H9 (cell line): ENCODE results near the gene CCDC34. TPM values are rescaled to one million over a fixed set of nuclear protein-coding genes. Genes with fewer than 3 reads are reported as not detected.

Experiments
- DNase-seq: peaks from one replicate; pipeline ENCODE4 v3.0.0-alpha.2; 2017
- H2AFZ ChIP-seq: one replicate; pipeline ENCODE4 v1.6.1; 2013; ENCODE audit warnings: mild to moderate bottlenecking, low read length, control low read depth, moderate library complexity
- H2AK5ac ChIP-seq: 2 replicates; pipeline ENCODE4 v1.6.1; 2013; ENCODE audit warnings: low read length, control low read depth, mixed read lengths; ENCODE audit not compliant: insufficient read length
- H2BK120ac ChIP-seq: one replicate; pipeline ENCODE4 v1.6.1; 2013; ENCODE audit warnings: low read depth, mild to moderate bottlenecking, low read length, control low read depth, inconsistent platforms; ENCODE audit not compliant: poor library complexity, severe bottlenecking
- H2BK12ac ChIP-seq: 2 replicates; pipeline ENCODE4 v1.6.1; 2013; ENCODE audit warnings: low read length, control low read depth, mixed read lengths, low read depth; ENCODE audit not compliant: insufficient read length
- H2BK15ac ChIP-seq: 2 replicates; pipeline ENCODE4 v1.6.1; 2013; ENCODE audit warnings: low read depth, low read length, control low read depth
- H2BK20ac ChIP-seq: one replicate; pipeline ENCODE4 v1.6.1; 2013; ENCODE audit warnings: low read depth, mild to moderate bottlenecking, low read length, control low read depth, inconsistent platforms; ENCODE audit not compliant: poor library complexity, severe bottlenecking
- H2BK5ac ChIP-seq: 2 replicates; pipeline ENCODE4 v1.6.1; 2013; ENCODE audit warnings: low read length, control low read depth, mixed read lengths; ENCODE audit not compliant: insufficient read length
- H3K14ac ChIP-seq: 2 replicates; pipeline ENCODE4 v1.6.1; 2013; ENCODE audit warnings: low read length, control low read depth; ENCODE audit not compliant: insufficient read depth
- H3K18ac ChIP-seq: 2 replicates; pipeline ENCODE4 v1.6.1; 2013; ENCODE audit warnings: low read depth, mild to moderate bottlenecking, mixed read lengths, low read length, control low read depth; ENCODE audit not compliant: insufficient read length
- H3K23ac ChIP-seq: 2 replicates; pipeline ENCODE4 v1.6.1; 2013; ENCODE audit warnings: low read length, control low read depth, mixed read lengths, low read depth; ENCODE audit not compliant: insufficient read length
- H3K23me2 ChIP-seq: 2 replicates; pipeline ENCODE4 v1.6.1; 2013; ENCODE audit warnings: low read depth, mild to moderate bottlenecking, mixed read lengths, low read length, control low read depth; ENCODE audit not compliant: insufficient read length, poor library complexity, severe bottlenecking
- H3K27ac ChIP-seq: 2 replicates; pipeline ENCODE4 v1.5.1; 2013; ENCODE audit warnings: low read length, control low read depth, mixed read lengths, low read depth; ENCODE audit not compliant: insufficient read length
- H3K27me3 ChIP-seq: 2 replicates; pipeline ENCODE4 v1.6.1; 2013; ENCODE audit warnings: low read length, control low read depth, inconsistent platforms; ENCODE audit not compliant: insufficient read depth
- H3K4ac ChIP-seq: 2 replicates; pipeline ENCODE4 v1.6.1; 2013; ENCODE audit warnings: low read depth, mild to moderate bottlenecking, control low read depth, inconsistent platforms, low read length, moderate library complexity
- H3K4me1 ChIP-seq: 2 replicates; pipeline ENCODE4 v1.6.1; 2013; ENCODE audit warnings: low read length, control low read depth, inconsistent platforms; ENCODE audit not compliant: insufficient read depth
- H3K4me2 ChIP-seq: 2 replicates; pipeline ENCODE4 v1.6.1; 2013; ENCODE audit warnings: low read length, control low read depth, mixed read lengths; ENCODE audit not compliant: insufficient read length, insufficient read depth
- H3K56ac ChIP-seq: 2 replicates; pipeline ENCODE4 v1.6.1; 2013; ENCODE audit warnings: low read depth, mild to moderate bottlenecking, mixed read lengths, low read length, control low read depth; ENCODE audit not compliant: insufficient read length
- H3K79me1 ChIP-seq: 2 replicates; pipeline ENCODE4 v1.6.1; 2013; ENCODE audit warnings: low read depth, mild to moderate bottlenecking, moderate library complexity, low read length, control low read depth, inconsistent platforms; ENCODE audit not compliant: insufficient read depth, poor library complexity, severe bottlenecking
- H3K79me2 ChIP-seq: 2 replicates; pipeline ENCODE4 v1.6.1; 2013; ENCODE audit warnings: low read length, control low read depth, inconsistent platforms; ENCODE audit not compliant: insufficient read depth
- H3K9ac ChIP-seq: 2 replicates; pipeline ENCODE4 v1.6.1; 2013; ENCODE audit warnings: low read length, control low read depth, mixed read lengths; ENCODE audit not compliant: insufficient read length; ENCODE audit errors: extremely low read depth
- H3K9me3 ChIP-seq: one replicate; pipeline ENCODE4 v1.6.1; 2013; ENCODE audit warnings: low read depth, low read length, inconsistent platforms; ENCODE audit not compliant: control insufficient read depth
- H3T11ph ChIP-seq: one replicate; pipeline ENCODE4 v1.6.1; 2013; ENCODE audit warnings: mild to moderate bottlenecking, low read length, control low read depth, inconsistent platforms
- H4K20me1 ChIP-seq: one replicate; pipeline ENCODE4 v1.6.1; 2013; ENCODE audit not compliant: control insufficient read depth, insufficient read length, insufficient read depth
- H4K5ac ChIP-seq: 2 replicates; pipeline ENCODE4 v1.6.1; 2013; ENCODE audit warnings: low read depth, mild to moderate bottlenecking, mixed read lengths, low read length, control low read depth; ENCODE audit not compliant: insufficient read length
- H4K8ac ChIP-seq: replicated peaks from 2 replicates; pipeline ENCODE4 v1.6.1; 2013; ENCODE audit warnings: low read length, control low read depth, mixed read lengths, low read depth; ENCODE audit not compliant: insufficient read length
- H4K91ac ChIP-seq: 2 replicates; pipeline ENCODE4 v1.6.1; 2013; ENCODE audit warnings: low read depth, mild to moderate bottlenecking, moderate library complexity, mixed read lengths, low read length, control low read depth; ENCODE audit not compliant: insufficient read length
- H3K27ac Mint-ChIP-seq, 3 experiments: 2 replicates in 2 of 3; 3 replicates in 1 of 3; pipeline ENCODE4 v1.8.0; 2020 to 2021; ENCODE audit warnings: mixed read lengths in 3 of 3, mild to moderate bottlenecking in 1 of 3, moderate library complexity in 1 of 3
- H3K27me3 Mint-ChIP-seq: 2 replicates; pipeline ENCODE4 v1.8.0; 2021; ENCODE audit warnings: low read depth, mild to moderate bottlenecking, moderate library complexity, mixed read lengths
- H3K36me3 Mint-ChIP-seq, 3 experiments: 2 replicates in 2 of 3; 3 replicates in 1 of 3; pipeline ENCODE4 v1.8.0; 2020 to 2021; ENCODE audit warnings: low read depth in 3 of 3, mixed read lengths in 3 of 3; ENCODE audit not compliant: insufficient read depth in 1 of 3
- H3K4me1 Mint-ChIP-seq, 2 experiments: 2 replicates each; pipeline ENCODE4 v1.8.0; 2020; ENCODE audit warnings: mixed read lengths in 2 of 2
- H3K4me3 Mint-ChIP-seq, 2 experiments: 2 replicates in 1 of 2; 3 replicates in 1 of 2; pipeline ENCODE4 v1.8.0; 2020 to 2021; ENCODE audit warnings: mild to moderate bottlenecking in 2 of 2, mixed read lengths in 2 of 2, moderate library complexity in 1 of 2
- H3K9me3 Mint-ChIP-seq, 2 experiments: 2 replicates in 1 of 2; 3 replicates in 1 of 2; pipeline ENCODE4 v1.8.0; 2020; ENCODE audit warnings: mild to moderate bottlenecking in 2 of 2, mixed read lengths in 2 of 2, moderate library complexity in 1 of 2
- CTCF ChIP-seq: fragments of 200-600 bp; sonication (generic); conservative IDR thresholded peaks from 3 replicates; pipeline ENCODE4 v1.8.0; 2021; ENCODE audit warnings: antibody characterized with exemption, mild to moderate bottlenecking
- WGBS: extraction: QIAGEN DNeasy Blood & Tissue Kit; methylation state at CpG from one replicate; pipeline ENCODE4 v1.1.7; 2013; ENCODE audit warnings: missing lambda C conversion rate, low lambda C conversion rate, mixed read lengths; ENCODE audit not compliant: insufficient read length; ENCODE audit errors: extremely low coverage; 5-methylcytosine and 5-hydroxymethylcytosine counted together
- total RNA-seq: library from RNA; stranded (reverse); gene quantifications from 2 replicates; pipeline ENCODE4 v1.2.1, GENCODE V29; 2021

CCDC34 gene
- total RNA-seq, 1 experiment from 2014 or later = 25.2 TPM

- Histone ChIP-seq H3K9ac (no peak overlapping the region), H3K23me2 (peaks cover under 1% of the 10 kb centered on the region), H4K91ac (no peak overlapping the region), H3K27ac (no peak overlapping the region), H2BK5ac (no peak overlapping the region), H3T11ph (no peak overlapping the region), H2BK15ac (no peak overlapping the region), H4K20me1 (no peaks in the 10 kb centered on the region), H3K18ac (no peak overlapping the region), H3K4me1 (no peaks in the 10 kb centered on the region; the same call in 1 of the 2 replicates), H3K4me2 (no peak overlapping the region), H3K79me1 (no peaks in the 10 kb centered on the region), H2BK12ac (no peak overlapping the region), H3K4ac (no peak overlapping the region), H2AK5ac (no peak overlapping the region), H2BK120ac (no peak overlapping the region), H3K23ac (no peak overlapping the region), H3K9me3 (no peaks in the 10 kb centered on the region), H3K79me2 (no peaks in the 10 kb centered on the region), H2BK20ac (no peak overlapping the region), H2AFZ (no peak overlapping the region), H3K27me3 (no peaks in the 10 kb centered on the region), H3K56ac (no peak overlapping the region), H4K8ac (no peak overlapping the region), H4K5ac (no peak overlapping the region), H3K14ac (no peak overlapping the region)
- no peak overlapping the region for H3K4me3 Mint-ChIP-seq
- peaks cover 59 to 61% of the 10 kb centered on the region in 2 experiments for H3K4me1 Mint-ChIP-seq
- no CpG with 5 or more reads among the region's 1 CpG for WGBS
- no peak for DNase-seq
- H3K27me3 Mint-ChIP-seq = no peaks in the 10 kb centered on the region; the same call in 1 of the 2 replicates
- no peak for TF ChIP-seq CTCF
- H3K9me3 Mint-ChIP-seq = no peaks in the 10 kb centered on the region
- peaks cover 0 to 7% (median 2%) of the 10 kb centered on the region in 3 experiments; a peak in 4 of 7 replicates for H3K36me3 Mint-ChIP-seq
- no peak overlapping the region; a peak in 1 of 7 replicates for H3K27ac Mint-ChIP-seq
Measured at GRCh38 chr11:27358296-27358695, 4.7 kb downstream of the CCDC34 start.
